ENCODE data around the gene TNFRSF1A.
A peak's percentile ranks its signal among the peaks of the same experiment; 100 is the strongest.

DNA sequence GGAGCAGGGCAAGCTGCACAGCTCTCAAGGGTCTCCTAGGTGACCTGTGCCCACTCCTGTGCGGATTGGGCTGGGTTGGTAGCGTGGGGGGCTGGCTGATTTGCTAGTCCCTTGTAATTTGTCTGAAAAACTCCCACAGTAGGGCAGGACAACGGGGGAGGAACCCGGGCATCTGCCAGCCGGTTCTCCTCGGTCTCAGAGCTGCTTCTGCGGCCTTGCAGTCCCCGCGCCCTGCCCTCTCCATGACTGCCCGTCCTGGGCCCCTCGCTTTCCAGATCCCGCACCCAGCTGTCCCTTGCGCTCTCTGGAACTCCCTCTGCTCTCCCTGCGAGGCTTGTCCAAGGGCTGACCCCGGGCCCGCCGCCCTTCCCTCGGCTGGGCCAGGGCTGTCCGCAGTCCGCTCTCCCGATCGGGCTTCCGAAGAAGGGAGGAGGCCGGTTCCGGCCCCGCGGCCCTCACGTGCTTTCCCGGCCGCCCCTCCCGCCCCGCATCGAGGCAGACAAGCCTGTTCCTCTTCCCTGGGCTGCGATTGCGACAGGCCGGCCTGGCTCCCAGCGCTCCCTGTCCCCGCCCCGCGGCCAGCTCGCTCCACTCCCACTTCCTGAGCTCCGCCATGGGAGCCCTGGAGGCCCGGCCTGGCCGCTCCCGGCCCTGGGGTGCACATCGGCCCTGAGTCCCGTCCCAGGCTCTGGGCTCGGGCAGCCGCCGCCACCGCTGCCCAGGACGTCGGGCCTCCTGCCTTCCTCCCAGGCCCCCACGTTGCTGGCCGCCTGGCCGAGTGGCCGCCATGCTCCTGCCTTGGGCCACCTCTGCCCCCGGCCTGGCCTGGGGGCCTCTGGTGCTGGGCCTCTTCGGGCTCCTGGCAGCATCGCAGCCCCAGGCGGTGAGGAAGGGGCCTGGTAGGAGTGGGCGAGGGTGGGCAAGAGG is 42.0 kb upstream of the TNFRSF1A start, which contains the start of gene LTBR:
- TF ChIP-seq CTCF (IDR thresholded peaks at IDR 0.05; ENCODE audit: low read depth, low read length, missing input control), result no peak
- TF ChIP-seq RAD21 (IDR thresholded peaks at IDR 0.05), result peak; percentile 57 to 69
- peak; percentile 6 for TF ChIP-seq HNF4G (IDR thresholded peaks at IDR 0.05)
- TF ChIP-seq GABPA (IDR thresholded peaks at IDR 0.05 in 1 of 2, conservative IDR thresholded peaks at IDR 0.05 in 1 of 2), result peak in 1 of 2 donors; percentile 77
- TF ChIP-seq, protein P1, sequence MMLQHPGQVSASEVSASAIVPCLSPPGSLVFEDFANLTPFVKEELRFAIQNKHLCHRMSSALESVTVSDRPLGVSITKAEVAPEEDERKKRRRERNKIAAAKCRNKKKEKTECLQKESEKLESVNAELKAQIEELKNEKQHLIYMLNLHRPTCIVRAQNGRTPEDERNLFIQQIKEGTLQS (IDR thresholded peaks at IDR 0.05), result no peak
- TF ChIP-seq, protein P2, sequence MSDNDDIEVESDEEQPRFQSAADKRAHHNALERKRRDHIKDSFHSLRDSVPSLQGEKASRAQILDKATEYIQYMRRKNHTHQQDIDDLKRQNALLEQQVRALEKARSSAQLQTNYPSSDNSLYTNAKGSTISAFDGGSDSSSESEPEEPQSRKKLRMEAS (IDR thresholded peaks at IDR 0.05), result peak; percentile 79
- peak; percentile 72 for TF ChIP-seq REST (IDR thresholded peaks at IDR 0.05)
- TF ChIP-seq SP1 (IDR thresholded peaks at IDR 0.05), result peak; percentile 81
- TF ChIP-seq TAF1 (conservative IDR thresholded peaks at IDR 0.05), result peak; percentile 53
- TF ChIP-seq FOXA2 (IDR thresholded peaks at IDR 0.05), result no peak

Measured in liver (tissue), 3 donors.